Heart right ventricle (tissue), 16 donors: ENCODE measurements around the gene SLC2A11. TPM values are rescaled to one million over a fixed set of nuclear protein-coding genes. Genes with fewer than 3 reads are reported as not detected.

Experiments
- ATAC-seq, 8 donors: fragments of 200-7000 bp; cut with Tn5 transposase; one replicate each; pipeline ENCODE4 v1.9.1; 2020; ENCODE audit warnings: mild to moderate bottlenecking in 8 of 8, moderate library complexity in 8 of 8, moderate number of reproducible peaks in 1 of 8
- DNase-seq, 2 donors: peaks; one replicate each; pipeline ENCODE4 v3.0.0-alpha.2; 2020
- H3K27ac ChIP-seq, 10 donors: fragments of 200-600 bp; sonication (generic) in 2 of 10; one replicate each; pipeline versions ENCODE4 v1.5.0 to v1.8.0; 2020 to 2022; ENCODE audit warnings: mild to moderate bottlenecking in 3 of 10
- H3K27me3 ChIP-seq, 7 donors: fragments of 200-600 bp; one replicate each; pipeline ENCODE4 v1.8.0; 2021 to 2022; ENCODE audit warnings: mild to moderate bottlenecking in 2 of 7
- H3K36me3 ChIP-seq, 9 donors: fragments of 200-600 bp; sonication (generic) in 1 of 9; one replicate each; pipeline versions ENCODE4 v1.5.0 to v1.8.0; 2020 to 2022; ENCODE audit warnings: mild to moderate bottlenecking in 2 of 9
- H3K4me1 ChIP-seq, 9 donors: fragments of 200-600 bp; sonication (generic) in 1 of 9; one replicate each; pipeline versions ENCODE4 v1.5.0 to v1.8.0; 2020 to 2022; ENCODE audit warnings: mild to moderate bottlenecking in 4 of 9
- H3K4me3 ChIP-seq, 10 donors: fragments of 200-600 bp; sonication (generic) in 2 of 10; one replicate each; pipeline versions ENCODE4 v1.5.0 to v1.8.0; 2020 to 2022; ENCODE audit warnings: mild to moderate bottlenecking in 7 of 10, moderate library complexity in 2 of 10
- H3K9me3 ChIP-seq, 11 donors: fragments of 200-600 bp in 10 of 11; sonication (generic) in 2 of 11; one replicate each; pipeline versions ENCODE4 v1.5.0 to v1.8.0; 2013 to 2022; ENCODE audit warnings: mild to moderate bottlenecking in 2 of 11, control low read depth in 1 of 11, moderate library complexity in 1 of 11
- CTCF ChIP-seq, 9 donors: fragments of 200-600 bp; sonication (generic) in 2 of 9; IDR thresholded peaks; one replicate each; pipeline versions ENCODE4 v1.5.0 to v1.8.0; 2021 to 2022; ENCODE audit warnings: antibody characterized with exemption in 9 of 9, mild to moderate bottlenecking in 5 of 9, moderate library complexity in 1 of 9
- WGBS, 2 donors: extraction: QIAGEN DNeasy Blood & Tissue Kit; methylation state at CpG; one replicate each; pipeline ENCODE4 v1.1.7; 2013; ENCODE audit warnings: inconsistent platforms in 1 of 2; 5-methylcytosine and 5-hydroxymethylcytosine counted together
- intact Hi-C, 10 donors: fragments of 100-400 bp; cut with DNase I; formaldehyde crosslinking; loops; one replicate each; pipeline versions ENCODE4 v1.11.1 to v1.14.2; 2022
- polyA plus RNA-seq, 2 donors: library from polyadenylated mRNA; stranded (reverse); fragments of 200-250 nt; gene quantifications; one replicate each; pipeline ENCODE4 v1.2.3, GENCODE V29; 2013
- total RNA-seq, 10 donors: library from RNA; stranded (reverse); fragmentation: NEBNext Ultra II Directional in 3 of 10; extraction: Animal tissue kit (Norgen Biotek cat#: 25700) in 3 of 10; gene quantifications; one replicate each; pipeline versions ENCODE4 v1.2.1 to v1.2.4, GENCODE V29; 2021 to 2023
- donor health status: Arrhythmogenic right ventricular cardiomyopathy.
- donor health status: ischemic (EF 13 %, LVEDD 7.1; RV severe dilation, severe dysfunction).
- donor health status: healthy with polysubstance abuse.
- donor health status: DM: no; HTN: yes; CAD: no.
- donor health status: DM: no; HTN: no; CAD: no.
- donor health status: ischemic (EF 25% LVEDD 6.9; RV normal size, moderate dysfunction).
- donor health status: ischemic (EF 25% LVEDD 5.7; RV mildly dilated, moderate dysfunction).
- donor health status: healthy.
- donor health status: DM: yes; HTN: yes; CAD: no.
- donor health status: Ischemic cardiomyopathy.
- donor health status: ischemic (EF 35%, LVEDD 5.7; RV mildly dilated, moderate dysfunction).
- donor health status: nonischemic (EF 11% LVEDD 7.7; RV severe dilation, severe dysfunction).
- donor health status: DM: yes; HTN: yes; CAD: no.
- donor health status: PGD.
- donor health status: ischemic (EF 29% LVEDD 5.4; RV normal size, mild dysfunction).
- donor health status: nonischemic (EF 23%, LVEDD 6.1; RV moderate dilation, normal function).

Gene SLC2A11
- total and polyA plus RNA-seq, 12 donors: 8.3 to 42.1 (median 21.2) TPM

GRCh38 chr22:23892706-23893105, 35.0 kb downstream of the SLC2A11 start:
- no peak for TF ChIP-seq CTCF (IDR thresholded peaks at IDR 0.05)
- intact Hi-C loops: loop anchor here in 1 of 10 donors (5.0 kb wide), 1 partner anchor 35 kb away; the partner anchor contains the start of gene SLC2A11
- H3K4me1 ChIP-seq: peaks cover 7 to 38% (median 24%) of the 10 kb centered on the region in 9 donors
- peaks cover 0 to 22% (median 5%) of the 10 kb centered on the region in 9 donors for H3K36me3 ChIP-seq
- 87 to 93% methylated on average over 4 of the region's 4 CpGs for WGBS, 2 donors
- no peak overlapping the region for H3K4me3 ChIP-seq
- no peak overlapping the region for H3K27ac ChIP-seq
- no peaks in the 10 kb centered on the region for H3K9me3 ChIP-seq
- no peaks in the 10 kb centered on the region for H3K27me3 ChIP-seq
- ATAC-seq (no peak), DNase-seq (no peak)

- intact Hi-C loops: loop anchor here in 1 of 10 donors (5.0 kb wide), 1 partner anchor 36 kb away; the partner anchor contains the start of gene SLC2A11
- Histone ChIP-seq H3K27ac (peak overlapping the region in 9 of 10 donors; percentile 84 to 99 (median 93)), H3K4me3 (peak overlapping the region; percentile 49 to 88 (median 70)), H3K27me3 (no peaks in the 10 kb centered on the region), H3K36me3 (peaks cover 0 to 24% (median 5%) of the 10 kb centered on the region in 9 donors), H3K4me1 (peaks cover 7 to 38% (median 25%) of the 10 kb centered on the region in 9 donors), H3K9me3 (no peaks in the 10 kb centered on the region)
- DNase-seq: no peak
- WGBS, 2 donors: 39 to 45% methylated on average over 11 of the region's 11 CpGs
- ATAC-seq: peak in 2 of 8 donors; percentile 1
- TF ChIP-seq CTCF (IDR thresholded peaks at IDR 0.05): no peak
Measured at GRCh38 chr22:23893121-23893944, 35.7 kb downstream of the SLC2A11 start.

GRCh38 chr22:23893945-23894709, 36.5 kb downstream of the SLC2A11 start, which contains the start of gene MIF:
Gene MIF (plus strand): TSS chr22:23894383. CDS start chr22:23894475, 92 bp downstream.
- ATAC-seq (peak; percentile 91 to 98 (median 95)), DNase-seq (peak; percentile 94 to 97)
- Histone ChIP-seq H3K4me1 (peaks cover 7 to 42% (median 25%) of the 10 kb centered on the region in 9 donors), H3K27ac (peak within 1 kb of the TSS; percentile 71 to 99 (median 92)), H3K27me3 (no peaks in the 10 kb centered on the region), H3K36me3 (peaks cover 0 to 24% (median 5%) of the 10 kb centered on the region in 9 donors), H3K9me3 (no peaks in the 10 kb centered on the region), H3K4me3 (peak within 1 kb of the TSS; percentile 49 to 88 (median 70))
- peak; percentile 33 to 83 (median 68) for TF ChIP-seq CTCF (IDR thresholded peaks at IDR 0.05)
- intact Hi-C loops: loop anchor here in 2 of 10 donors (1.0 to 5.0 kb wide), 2 partner anchors 19 to 37 kb away; partner anchors contain the start of gene SLC2A11 (in 1 of the 2)
- WGBS, 2 donors: 1 to 2% methylated on average over 66 to 72 of the region's 72 CpGs
